Heart left ventricle (tissue), 16 donors: Measurements from ENCODE around the gene ADGRD2. TPM values are rescaled to one million over a fixed set of nuclear protein-coding genes. Genes with fewer than 3 reads are reported as not detected.

ENCODE experiments used
- ATAC-seq, 4 donors: fragments of 200-7000 bp; cut with Tn5 transposase; one replicate each; pipeline ENCODE4 v1.9.1; 2020 to 2022; ENCODE audit warnings: moderate library complexity in 4 of 4, mild to moderate bottlenecking in 3 of 4, moderate number of reproducible peaks in 1 of 4
- DNase-seq, 5 donors: peaks; one replicate each; pipeline ENCODE4 v3.0.0-alpha.2; 2020
- H3K27ac ChIP-seq, 12 donors: fragments of 200-600 bp; sonication (generic) in 4 of 12; one replicate each; pipeline versions ENCODE4 v1.5.0 to v1.8.0; 2016 to 2022; ENCODE audit warnings: mild to moderate bottlenecking in 2 of 12
- H3K27me3 ChIP-seq, 9 donors: fragments of 200-600 bp; sonication (generic) in 2 of 9; one replicate each; pipeline versions ENCODE4 v1.5.1 to v1.8.0; 2016 to 2022; ENCODE audit warnings: mild to moderate bottlenecking in 3 of 9
- H3K36me3 ChIP-seq, 9 donors: fragments of 200-600 bp; sonication (generic) in 2 of 9; one replicate each; pipeline versions ENCODE4 v1.5.0 to v1.8.0; 2018 to 2022; ENCODE audit warnings: mild to moderate bottlenecking in 2 of 9
- H3K4me1 ChIP-seq, 12 donors: fragments of 200-600 bp; sonication (generic) in 4 of 12; one replicate each; pipeline versions ENCODE4 v1.5.0 to v1.8.0; 2016 to 2022; ENCODE audit warnings: mild to moderate bottlenecking in 3 of 12
- H3K4me3 ChIP-seq, 12 donors: fragments of 200-600 bp; sonication (generic) in 4 of 12; one replicate each; pipeline versions ENCODE4 v1.5.0 to v1.8.0; 2017 to 2022; ENCODE audit warnings: mild to moderate bottlenecking in 9 of 12, moderate library complexity in 4 of 12
- H3K9me3 ChIP-seq, 12 donors: fragments of 200-600 bp; sonication (generic) in 4 of 12; one replicate each; pipeline versions ENCODE4 v1.5.0 to v1.8.0; 2016 to 2022; ENCODE audit warnings: mild to moderate bottlenecking in 1 of 12
- CTCF ChIP-seq, 12 donors: fragments of 200-600 bp; sonication (generic) in 4 of 12; IDR thresholded peaks; one replicate each; pipeline versions ENCODE4 v1.5.0 to v1.8.0; 2018 to 2022; ENCODE audit warnings: antibody characterized with exemption in 12 of 12, mild to moderate bottlenecking in 5 of 12
- POLR2A ChIP-seq, 2 donors: fragments of 450-650 bp; IDR thresholded peaks; one replicate each; pipeline ENCODE4 v1.6.1; 2017; ENCODE audit warnings: antibody characterized with exemption in 2 of 2, mild to moderate bottlenecking in 2 of 2, moderate library complexity in 2 of 2
- WGBS, 4 donors: extraction: QIAGEN DNeasy Blood & Tissue Kit in 2 of 4; methylation state at CpG; one replicate each; pipeline versions ENCODE4 v1.1.5 to v1.1.7; 2013 to 2018; 5-methylcytosine and 5-hydroxymethylcytosine counted together
- intact Hi-C, 10 donors: fragments of 100-400 bp; cut with DNase I; formaldehyde crosslinking; loops; one replicate each; pipeline versions ENCODE4 v1.11.1 to v1.14.2; 2022
- long read RNA-seq, 3 donors: library from polyadenylated mRNA; unstranded; transcript quantifications; one replicate each; pipeline ENCODE4 v2.0.0, GENCODE V29; 2020 to 2021
- polyA plus RNA-seq, 2 donors: library from polyadenylated mRNA; stranded (reverse); fragments of 200-250 nt; gene quantifications; one replicate each; pipeline ENCODE4 v1.2.3, GENCODE V29; 2013
- total RNA-seq, 9 donors: library from RNA; depleted of rRNA in 2 of 9; stranded (reverse); fragments of >200 nt in 2 of 9; fragmentation: NEBNext Ultra II Directional in 3 of 9; extraction: Animal tissue kit (Norgen Biotek cat#: 25700) in 3 of 9; gene quantifications; one replicate each; pipeline versions ENCODE4 v1.1.0 to v1.2.4, GENCODE V29; 2016 to 2023
- donor health status: ischemic (EF 13 %, LVEDD 7.1; RV severe dilation, severe dysfunction).
- donor health status: healthy with polysubstance abuse.
- donor health status: DM: no; HTN: yes; CAD: no.
- donor health status: DM: no; HTN: no; CAD: no.
- donor health status: ischemic (EF 25% LVEDD 6.9; RV normal size, moderate dysfunction).
- donor health status: ischemic (EF 25% LVEDD 5.7; RV mildly dilated, moderate dysfunction).
- donor health status: healthy.
- donor health status: DM: yes; HTN: yes; CAD: no.
- donor health status: ischemic (EF 35%, LVEDD 5.7; RV mildly dilated, moderate dysfunction).
- donor health status: nonischemic (EF 11% LVEDD 7.7; RV severe dilation, severe dysfunction).
- donor health status: DM: yes; HTN: yes; CAD: no.
- donor health status: PGD.
- donor health status: ischemic (EF 29% LVEDD 5.4; RV normal size, mild dysfunction).
- donor health status: nonischemic (EF 23%, LVEDD 6.1; RV moderate dilation, normal function).

The ADGRD2 gene
- total RNA-seq = not detected
- polyA plus RNA-seq = not detected
- long read RNA-seq, donor 1 = 0 reads
- long read RNA-seq, donor 2 = 0 reads
- long read RNA-seq, donor 3 = 0 reads

- Histone ChIP-seq H3K4me3 (peak within 1 kb of the TSS in 1 of 12 donors; percentile 16), H3K9me3 (no peaks in the 10 kb centered on the region), H3K4me1 (peaks cover 0 to 28% (median 4%) of the 10 kb centered on the region in 12 donors), H3K27ac (no peak within 1 kb of the TSS), H3K27me3 (peaks cover 6 to 55% (median 35%) of the 10 kb centered on the region in 9 donors), H3K36me3 (no peaks in the 10 kb centered on the region)
- no peak for ATAC-seq
- no peak for DNase-seq
- WGBS, 4 donors = 4 to 10% (median 5%) methylated on average over 21 to 41 of the region's 41 CpGs
- intact Hi-C loops = no loop called here
- no peak for TF ChIP-seq CTCF (IDR thresholded peaks at IDR 0.05)
Measured at GRCh38 chr9:124450241-124450924, at the start of gene ADGRD2. TSS of gene ADGRD2 (plus strand) at chr9:124450451. CDS start at chr9:124451667, 1,216 bp downstream.

- Histone ChIP-seq H3K27me3 (no peaks in the 10 kb centered on the region), H3K4me1 (peaks cover 0 to 24% (median 13%) of the 10 kb centered on the region in 12 donors), H3K27ac (no peak overlapping the region), H3K4me3 (no peak overlapping the region), H3K9me3 (no peaks in the 10 kb centered on the region), H3K36me3 (peaks cover 0 to 83% (median 75%) of the 10 kb centered on the region in 9 donors)
- WGBS, 4 donors = 95 to 99% (median 98%) methylated on average over 4 of the region's 4 CpGs
- no peak for TF ChIP-seq CTCF (IDR thresholded peaks at IDR 0.05)
- TF ChIP-seq POLR2A (IDR thresholded peaks at IDR 0.05) = no peak
- DNase-seq (no peak), ATAC-seq (no peak)
- intact Hi-C loops = no loop called here
Measured at GRCh38 chr9:124403246-124403645, 47.0 kb upstream of the ADGRD2 start.

- Histone ChIP-seq H3K27ac (no peak overlapping the region), H3K27me3 (no peaks in the 10 kb centered on the region), H3K9me3 (no peaks in the 10 kb centered on the region), H3K4me3 (no peak overlapping the region), H3K4me1 (peaks cover 0 to 24% (median 8%) of the 10 kb centered on the region in 12 donors), H3K36me3 (peaks cover 0 to 100% (median 96%) of the 10 kb centered on the region in 9 donors)
- ATAC-seq (no peak), DNase-seq (no peak)
- intact Hi-C loops = no loop called here
- 90 to 95% (median 92%) methylated on average over 3 of the region's 3 CpGs for WGBS, 4 donors
- TF ChIP-seq POLR2A (IDR thresholded peaks at IDR 0.05) = no peak
- no peak for TF ChIP-seq CTCF (IDR thresholded peaks at IDR 0.05)
Measured at GRCh38 chr9:124409410-124409809, 40.8 kb upstream of the ADGRD2 start.

- Histone ChIP-seq H3K9me3 (no peaks in the 10 kb centered on the region), H3K4me3 (no peak overlapping the region), H3K36me3 (peaks cover 0 to 90% (median 86%) of the 10 kb centered on the region in 9 donors), H3K27me3 (no peaks in the 10 kb centered on the region), H3K4me1 (peaks cover 0 to 28% (median 11%) of the 10 kb centered on the region in 12 donors), H3K27ac (no peak overlapping the region)
- TF ChIP-seq CTCF (IDR thresholded peaks at IDR 0.05) = peak in 6 of 12 donors; percentile 23 to 40 (median 31)
- no peak for TF ChIP-seq POLR2A (IDR thresholded peaks at IDR 0.05)
- DNase-seq = no peak
- intact Hi-C loops = loop anchor here in 1 of 10 donors (10.0 kb wide), 1 partner anchor 454 kb away; the partner anchor contains the start of genes ARPC5L and RPL35
- no peak for ATAC-seq
- WGBS, 4 donors = 65 to 70% (median 67%) methylated on average over 3 of the region's 3 CpGs
Measured at GRCh38 chr9:124410321-124410913, 39.8 kb upstream of the ADGRD2 start.
